ENCODE results near the gene GUCA1A.

DNA sequence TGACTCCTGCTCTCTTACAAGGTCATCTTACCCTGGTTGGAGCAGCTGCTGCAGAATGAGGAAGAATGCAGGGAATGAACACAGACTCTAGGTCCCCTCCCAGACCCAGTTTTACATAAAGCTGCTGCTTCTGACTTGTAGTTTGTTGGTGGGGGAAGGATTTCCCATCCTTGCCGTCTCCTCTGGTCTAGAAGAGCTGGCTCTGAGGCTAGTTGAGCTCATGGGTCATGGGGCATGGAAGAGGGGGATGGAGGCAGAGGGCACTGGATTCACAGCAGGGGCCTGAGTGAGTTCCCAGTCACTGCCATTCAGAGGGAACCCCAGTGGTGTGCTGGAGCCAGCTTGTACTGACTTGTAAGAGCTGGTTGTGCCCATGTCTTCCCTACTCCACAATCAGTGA is 9.2 kb upstream of the GUCA1A start:
- TF ChIP-seq POLR2A (IDR thresholded peaks at IDR 0.05) = no peak
- TF ChIP-seq, protein P1, sequence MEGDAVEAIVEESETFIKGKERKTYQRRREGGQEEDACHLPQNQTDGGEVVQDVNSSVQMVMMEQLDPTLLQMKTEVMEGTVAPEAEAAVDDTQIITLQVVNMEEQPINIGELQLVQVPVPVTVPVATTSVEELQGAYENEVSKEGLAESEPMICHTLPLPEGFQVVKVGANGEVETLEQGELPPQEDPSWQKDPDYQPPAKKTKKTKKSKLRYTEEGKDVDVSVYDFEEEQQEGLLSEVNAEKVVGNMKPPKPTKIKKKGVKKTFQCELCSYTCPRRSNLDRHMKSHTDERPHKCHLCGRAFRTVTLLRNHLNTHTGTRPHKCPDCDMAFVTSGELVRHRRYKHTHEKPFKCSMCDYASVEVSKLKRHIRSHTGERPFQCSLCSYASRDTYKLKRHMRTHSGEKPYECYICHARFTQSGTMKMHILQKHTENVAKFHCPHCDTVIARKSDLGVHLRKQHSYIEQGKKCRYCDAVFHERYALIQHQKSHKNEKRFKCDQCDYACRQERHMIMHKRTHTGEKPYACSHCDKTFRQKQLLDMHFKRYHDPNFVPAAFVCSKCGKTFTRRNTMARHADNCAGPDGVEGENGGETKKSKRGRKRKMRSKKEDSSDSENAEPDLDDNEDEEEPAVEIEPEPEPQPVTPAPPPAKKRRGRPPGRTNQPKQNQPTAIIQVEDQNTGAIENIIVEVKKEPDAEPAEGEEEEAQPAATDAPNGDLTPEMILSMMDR (IDR thresholded peaks at IDR 0.05) = no peak

Data from tibial nerve (tissue), 3 donors.